Endothelial cell (in vitro differentiated cells): ENCODE measurements around the gene TMBIM4. TPM values are rescaled to one million over a fixed set of nuclear protein-coding genes. Genes with fewer than 3 reads are reported as not detected.

Experiments
- DNase-seq: peaks from one replicate; pipeline ENCODE4 v3.0.0; 2021; ENCODE audit warnings: low spot score
- H3K27ac Mint-ChIP-seq: one replicate; pipeline ENCODE4 v1.8.0; 2021; ENCODE audit warnings: mixed read lengths, inconsistent platforms; ENCODE audit not compliant: unreplicated experiment
- H3K27me3 Mint-ChIP-seq: one replicate; pipeline ENCODE4 v1.8.0; 2021; ENCODE audit warnings: mild to moderate bottlenecking, moderate library complexity, mixed read lengths, inconsistent platforms; ENCODE audit not compliant: unreplicated experiment
- H3K36me3 Mint-ChIP-seq: one replicate; pipeline ENCODE4 v1.8.0; 2021; ENCODE audit warnings: mild to moderate bottlenecking, low read depth, mixed read lengths, inconsistent platforms; ENCODE audit not compliant: unreplicated experiment
- H3K4me1 Mint-ChIP-seq: one replicate; pipeline ENCODE4 v1.8.0; 2021; ENCODE audit warnings: mild to moderate bottlenecking, mixed read lengths, inconsistent platforms; ENCODE audit not compliant: unreplicated experiment
- H3K4me3 Mint-ChIP-seq: one replicate; pipeline ENCODE4 v1.8.0; 2021; ENCODE audit warnings: mild to moderate bottlenecking, mixed read lengths, inconsistent platforms; ENCODE audit not compliant: unreplicated experiment
- H3K9me3 Mint-ChIP-seq: one replicate; pipeline ENCODE4 v1.8.0; 2021; ENCODE audit warnings: mixed read lengths, inconsistent platforms; ENCODE audit not compliant: unreplicated experiment
- CTCF ChIP-seq: fragments of 200-600 bp; sonication (generic); IDR thresholded peaks from one replicate; pipeline ENCODE4 v1.5.0; 2021; ENCODE audit warnings: antibody characterized with exemption; ENCODE audit not compliant: unreplicated experiment
- total RNA-seq: library from RNA; stranded (reverse); fragmentation: NEBNext Ultra II Directional; extraction: Animal tissue kit (Norgen Biotek cat#: 25700); gene quantifications from one replicate; pipeline ENCODE4 v1.2.1, GENCODE V29; 2021; ENCODE audit not compliant: unreplicated experiment

Gene TMBIM4
- total RNA-seq, 1 donor from 2014 or later = 52.5 TPM

DNA sequence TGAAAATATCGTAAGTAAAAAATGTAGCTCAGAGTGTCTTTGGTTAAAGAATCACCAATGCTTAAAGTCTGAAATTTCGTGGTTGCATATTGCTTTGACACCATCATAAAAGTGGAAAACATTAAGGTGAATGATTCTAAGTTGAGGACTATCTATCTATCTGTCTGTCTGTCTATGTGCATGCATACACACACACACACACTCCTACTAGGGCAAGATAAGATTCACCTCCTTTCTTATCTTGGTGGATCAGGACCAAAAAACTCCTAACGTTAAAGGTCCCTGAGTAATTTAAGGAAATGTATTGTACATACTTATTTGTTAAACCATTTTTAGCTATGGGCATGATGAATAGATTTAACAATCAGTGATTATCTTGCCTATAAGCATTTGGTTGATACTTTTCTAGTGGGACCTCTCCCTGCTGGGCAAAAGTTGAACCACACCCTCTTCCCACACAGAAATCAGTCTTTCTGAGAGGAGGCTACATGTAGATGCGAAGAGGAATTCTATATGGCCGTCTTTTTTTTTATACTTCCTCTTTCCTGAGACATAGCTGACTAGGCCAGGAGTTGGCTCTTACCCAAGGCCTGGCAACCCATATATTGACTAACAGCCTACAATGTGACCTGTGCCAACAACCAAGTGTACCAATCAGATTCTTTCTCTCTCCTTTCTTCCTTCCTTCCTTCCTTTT lies 19.9 kb downstream of the TMBIM4 start:
- TF ChIP-seq CTCF = peak; percentile 69
- Mint-ChIP-seq H3K36me3 (peaks cover 5% of the 10 kb centered on the region), H3K4me1 (peaks cover 4% of the 10 kb centered on the region), H3K27ac (no peak overlapping the region), H3K9me3 (no peaks in the 10 kb centered on the region), H3K4me3 (no peak overlapping the region), H3K27me3 (no peaks in the 10 kb centered on the region)
- no peak for DNase-seq

DNA sequence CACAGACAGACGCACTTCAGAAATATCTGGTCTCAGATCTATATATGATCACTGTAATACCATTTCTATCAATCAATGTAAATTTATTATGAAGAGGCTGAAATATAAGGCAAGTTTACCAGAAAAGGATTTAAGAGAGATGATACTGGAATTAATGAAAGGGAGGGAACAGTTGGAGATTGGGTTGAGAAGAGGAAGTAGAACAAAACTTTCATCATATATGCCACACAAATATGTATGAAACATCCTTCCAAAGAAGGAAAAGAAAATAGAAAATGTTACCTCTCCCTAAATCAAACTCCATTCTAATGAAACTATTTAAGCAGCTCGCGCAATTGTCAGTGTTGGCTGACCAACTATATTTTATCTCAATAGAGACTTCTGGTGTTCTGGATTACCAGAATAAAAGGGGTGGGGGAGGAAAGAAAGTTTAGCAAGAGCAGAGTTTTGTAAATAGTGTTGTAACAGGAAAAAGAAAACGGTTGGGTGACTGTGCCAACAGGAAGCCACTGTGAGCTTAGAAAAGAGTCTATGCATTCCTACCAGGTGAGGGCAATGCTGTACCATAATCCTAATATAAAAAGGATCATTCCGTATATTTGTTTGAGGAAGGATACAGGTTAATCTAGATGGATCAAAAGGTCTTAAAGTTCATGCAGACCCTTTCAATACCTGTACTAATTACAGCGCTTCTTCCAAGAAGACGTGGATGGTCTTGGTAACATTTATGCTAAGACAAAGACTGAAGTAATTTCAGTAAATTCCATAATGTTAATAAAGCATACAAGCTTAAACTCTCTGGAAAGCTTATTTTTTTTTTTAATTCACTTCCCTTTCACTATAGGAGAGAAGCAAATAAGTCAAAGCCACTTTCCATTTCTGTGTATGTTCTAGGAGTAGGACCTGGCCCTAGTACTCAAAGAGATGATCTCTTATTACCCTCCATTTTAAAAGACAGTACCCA lies 24.7 kb downstream of the TMBIM4 start:
- Mint-ChIP-seq H3K4me3 (peak overlapping the region; percentile 5), H3K27me3 (no peaks in the 10 kb centered on the region), H3K9me3 (no peaks in the 10 kb centered on the region), H3K36me3 (peaks cover 26% of the 10 kb centered on the region), H3K4me1 (peaks cover 8% of the 10 kb centered on the region), H3K27ac (peak overlapping the region; percentile 95)
- TF ChIP-seq CTCF = peak; percentile 27
- DNase-seq = peak; percentile 42

DNA sequence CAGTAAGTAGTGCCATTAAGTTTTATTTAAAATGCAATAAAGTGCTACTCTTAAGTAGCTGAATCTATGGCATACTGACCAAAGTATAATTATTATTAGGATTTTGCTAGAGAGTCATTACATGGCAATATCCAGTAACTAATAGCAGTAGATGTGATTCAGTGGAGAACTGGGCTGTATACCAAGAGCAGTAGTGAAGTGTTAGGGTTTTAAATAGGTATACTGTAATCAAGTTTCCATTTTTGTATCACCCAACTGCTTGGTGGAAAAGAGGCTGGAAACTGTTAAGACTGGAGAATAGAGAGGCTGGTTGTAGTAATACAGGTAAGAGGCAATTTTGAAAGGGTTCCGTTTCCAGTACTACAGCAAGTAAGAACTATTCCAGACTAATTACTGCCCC lies 25.9 kb downstream of the TMBIM4 start:
- peak overlapping the region; percentile 16 for H3K27ac Mint-ChIP-seq
- H3K36me3 Mint-ChIP-seq = peaks cover 34% of the 10 kb centered on the region
- H3K4me3 Mint-ChIP-seq = peak overlapping the region; percentile 32
- DNase-seq = no peak
- H3K9me3 Mint-ChIP-seq = no peaks in the 10 kb centered on the region
- H3K27me3 Mint-ChIP-seq = no peaks in the 10 kb centered on the region
- peaks cover 8% of the 10 kb centered on the region for H3K4me1 Mint-ChIP-seq
- no peak for TF ChIP-seq CTCF

GRCh38 chr12:66142826-66143225 lies 27.0 kb downstream of the TMBIM4 start:
- Mint-ChIP-seq H3K27me3 (no peaks in the 10 kb centered on the region), H3K9me3 (no peaks in the 10 kb centered on the region), H3K4me1 (peaks cover 8% of the 10 kb centered on the region), H3K27ac (no peak overlapping the region), H3K4me3 (peak overlapping the region; percentile 75), H3K36me3 (peaks cover 37% of the 10 kb centered on the region)
- DNase-seq = no peak
- TF ChIP-seq CTCF = no peak
